Ovary (tissue), 3 donors: ENCODE results near the gene TP53BP2.

Experiments
- CTCF ChIP-seq, 3 donors: fragments of 450-650 bp in 2 of 3; fragments of 200-600 bp in 1 of 3; IDR thresholded peaks; one replicate each; pipeline versions ENCODE4 v1.5.1 to v1.8.0; 2016 to 2022; ENCODE audit warnings: antibody characterized with exemption in 3 of 3, mild to moderate bottlenecking in 1 of 3
- EP300 ChIP-seq: sonication (generic); formaldehyde crosslinking; IDR thresholded peaks from one replicate; pipeline ENCODE4 v1.6.1; 2017; ENCODE audit warnings: antibody characterized with exemption
- POLR2A ChIP-seq: fragments of 450-650 bp; IDR thresholded peaks from one replicate; pipeline ENCODE4 v1.6.1; 2017; ENCODE audit warnings: antibody characterized with exemption, mild to moderate bottlenecking, moderate library complexity
- donor health status: DM: no; HTN: no; CAD: no.

- no peak for TF ChIP-seq CTCF (IDR thresholded peaks at IDR 0.05)
- no peak for TF ChIP-seq POLR2A
- TF ChIP-seq EP300 = no peak
These were observed 2.1 kb upstream of the TP53BP2 start for GRCh38 chr1:223847781-223848345.
